ENCODE measurements around the gene DDX39B. TPM values are rescaled to one million over a fixed set of nuclear protein-coding genes. Genes with fewer than 3 reads are reported as not detected.

The DDX39B gene
- total and polyA plus RNA-seq, 9 of the 15 experiments (the other 6 are each of a cell fraction or from before 2014, with no cell fraction given), result 479 to 869 (median 592) TPM

- TF ChIP-seq, protein P1, sequence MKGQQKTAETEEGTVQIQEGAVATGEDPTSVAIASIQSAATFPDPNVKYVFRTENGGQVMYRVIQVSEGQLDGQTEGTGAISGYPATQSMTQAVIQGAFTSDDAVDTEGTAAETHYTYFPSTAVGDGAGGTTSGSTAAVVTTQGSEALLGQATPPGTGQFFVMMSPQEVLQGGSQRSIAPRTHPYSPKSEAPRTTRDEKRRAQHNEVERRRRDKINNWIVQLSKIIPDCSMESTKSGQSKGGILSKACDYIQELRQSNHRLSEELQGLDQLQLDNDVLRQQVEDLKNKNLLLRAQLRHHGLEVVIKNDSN (CRISPR knock-in tag; IDR thresholded peaks at IDR 0.05), result no peak; the same call in 1 of the 2 replicates
- TF ChIP-seq, protein P2, sequence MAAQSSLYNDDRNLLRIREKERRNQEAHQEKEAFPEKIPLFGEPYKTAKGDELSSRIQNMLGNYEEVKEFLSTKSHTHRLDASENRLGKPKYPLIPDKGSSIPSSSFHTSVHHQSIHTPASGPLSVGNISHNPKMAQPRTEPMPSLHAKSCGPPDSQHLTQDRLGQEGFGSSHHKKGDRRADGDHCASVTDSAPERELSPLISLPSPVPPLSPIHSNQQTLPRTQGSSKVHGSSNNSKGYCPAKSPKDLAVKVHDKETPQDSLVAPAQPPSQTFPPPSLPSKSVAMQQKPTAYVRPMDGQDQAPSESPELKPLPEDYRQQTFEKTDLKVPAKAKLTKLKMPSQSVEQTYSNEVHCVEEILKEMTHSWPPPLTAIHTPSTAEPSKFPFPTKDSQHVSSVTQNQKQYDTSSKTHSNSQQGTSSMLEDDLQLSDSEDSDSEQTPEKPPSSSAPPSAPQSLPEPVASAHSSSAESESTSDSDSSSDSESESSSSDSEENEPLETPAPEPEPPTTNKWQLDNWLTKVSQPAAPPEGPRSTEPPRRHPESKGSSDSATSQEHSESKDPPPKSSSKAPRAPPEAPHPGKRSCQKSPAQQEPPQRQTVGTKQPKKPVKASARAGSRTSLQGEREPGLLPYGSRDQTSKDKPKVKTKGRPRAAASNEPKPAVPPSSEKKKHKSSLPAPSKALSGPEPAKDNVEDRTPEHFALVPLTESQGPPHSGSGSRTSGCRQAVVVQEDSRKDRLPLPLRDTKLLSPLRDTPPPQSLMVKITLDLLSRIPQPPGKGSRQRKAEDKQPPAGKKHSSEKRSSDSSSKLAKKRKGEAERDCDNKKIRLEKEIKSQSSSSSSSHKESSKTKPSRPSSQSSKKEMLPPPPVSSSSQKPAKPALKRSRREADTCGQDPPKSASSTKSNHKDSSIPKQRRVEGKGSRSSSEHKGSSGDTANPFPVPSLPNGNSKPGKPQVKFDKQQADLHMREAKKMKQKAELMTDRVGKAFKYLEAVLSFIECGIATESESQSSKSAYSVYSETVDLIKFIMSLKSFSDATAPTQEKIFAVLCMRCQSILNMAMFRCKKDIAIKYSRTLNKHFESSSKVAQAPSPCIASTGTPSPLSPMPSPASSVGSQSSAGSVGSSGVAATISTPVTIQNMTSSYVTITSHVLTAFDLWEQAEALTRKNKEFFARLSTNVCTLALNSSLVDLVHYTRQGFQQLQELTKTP (IDR thresholded peaks at IDR 0.05; ENCODE audit: low read depth in 1 of 2, partially characterized antibody in 2 of 2), result peak; percentile 74 to 92
- TF ChIP-seq SPI1 (IDR thresholded peaks at IDR 0.05; ENCODE audit: borderline replicate concordance, low read depth, low read length), result peak; percentile 65; the same call in 1 of the 2 replicates
- TF ChIP-seq ZHX1 (conservative IDR thresholded peaks at IDR 0.05; ENCODE audit: low read length), result peak; percentile 78; the same call in 1 of the 2 replicates
- TF ChIP-seq CXXC5 (CRISPR knock-in tag; IDR thresholded peaks at IDR 0.05), result peak; percentile 87
- 0 out of 2 replicates have a peak, but pooled peaks have one; percentile 37 for TF ChIP-seq ZNF764 (CRISPR knock-in tag; IDR thresholded peaks at IDR 0.05; ENCODE audit: low read depth)
- TF ChIP-seq NCOA6 (IDR thresholded peaks at IDR 0.05), result no peak; the same call in 1 of the 2 replicates
- TF ChIP-seq, protein P3, sequence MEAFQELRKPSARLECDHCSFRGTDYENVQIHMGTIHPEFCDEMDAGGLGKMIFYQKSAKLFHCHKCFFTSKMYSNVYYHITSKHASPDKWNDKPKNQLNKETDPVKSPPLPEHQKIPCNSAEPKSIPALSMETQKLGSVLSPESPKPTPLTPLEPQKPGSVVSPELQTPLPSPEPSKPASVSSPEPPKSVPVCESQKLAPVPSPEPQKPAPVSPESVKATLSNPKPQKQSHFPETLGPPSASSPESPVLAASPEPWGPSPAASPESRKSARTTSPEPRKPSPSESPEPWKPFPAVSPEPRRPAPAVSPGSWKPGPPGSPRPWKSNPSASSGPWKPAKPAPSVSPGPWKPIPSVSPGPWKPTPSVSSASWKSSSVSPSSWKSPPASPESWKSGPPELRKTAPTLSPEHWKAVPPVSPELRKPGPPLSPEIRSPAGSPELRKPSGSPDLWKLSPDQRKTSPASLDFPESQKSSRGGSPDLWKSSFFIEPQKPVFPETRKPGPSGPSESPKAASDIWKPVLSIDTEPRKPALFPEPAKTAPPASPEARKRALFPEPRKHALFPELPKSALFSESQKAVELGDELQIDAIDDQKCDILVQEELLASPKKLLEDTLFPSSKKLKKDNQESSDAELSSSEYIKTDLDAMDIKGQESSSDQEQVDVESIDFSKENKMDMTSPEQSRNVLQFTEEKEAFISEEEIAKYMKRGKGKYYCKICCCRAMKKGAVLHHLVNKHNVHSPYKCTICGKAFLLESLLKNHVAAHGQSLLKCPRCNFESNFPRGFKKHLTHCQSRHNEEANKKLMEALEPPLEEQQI (IDR thresholded peaks at IDR 0.05), result peak; percentile 63; the same call in 1 of the 2 replicates
- peak in 1 of 2 experiments; percentile 42; a peak in 3 of 4 replicates for TF ChIP-seq SIN3A (IDR thresholded peaks at IDR 0.05; ENCODE audit: borderline replicate concordance in 2 of 2, control insufficient read depth in 1 of 2, low read depth in 2 of 2, low read length in 2 of 2)
- TF ChIP-seq ARID1B (IDR thresholded peaks at IDR 0.05), result peak; percentile 52
- TF ChIP-seq TAL1 (IDR thresholded peaks at IDR 0.05), result peak; percentile 54
- TF ChIP-seq BCOR (IDR thresholded peaks at IDR 0.05), result peak; percentile 46
- TF ChIP-seq PHTF2 (CRISPR knock-in tag; IDR thresholded peaks at IDR 0.05), result no peak
These were observed at the start of gene DDX39B (continued) for GRCh38 chr6:31541658-31542521.
